ENCODE data around the gene PKMYT1. TPM values are rescaled to one million over a fixed set of nuclear protein-coding genes. Genes with fewer than 3 reads are reported as not detected.
"Not testable (repeated sequence)": the region's sequence is repeated elsewhere in the genome, so short reads cannot be mapped to it uniquely, and the experiment has no call there.

Gene PKMYT1
- polyA plus RNA-seq, 1 donor (not counting 4 experiments of a cell fraction or from before 2014, with no cell fraction given) = 6.9 TPM

GRCh38 chr16:2946649-2947048, 33.6 kb downstream of the PKMYT1 start:
- dilution Hi-C loops (cut with MboI; ENCODE audit: extremely low pct_ligation_motif_present, low sequenced_read_pairs) = no loop called here
- Histone ChIP-seq H3K4me3 (ENCODE audit: control insufficient read depth in 2 of 3, extremely low read depth in 1 of 3, insufficient read depth in 2 of 3, low read depth in 1 of 3, low read length in 3 of 3) (no peak overlapping the region), H3K36me3 (ENCODE audit: control insufficient read depth in 2 of 2, extremely low read depth in 1 of 2, insufficient read depth in 2 of 2, low read length in 2 of 2) (peaks cover 5 to 14% of the 10 kb centered on the region in 2 experiments), H3K4me1 (ENCODE audit: control insufficient read depth, extremely low read depth, insufficient read depth, low read length) (no peaks in the 10 kb centered on the region), H4K20me1 (ENCODE audit: control insufficient read depth, extremely low read depth, insufficient read depth, low read length) (no peaks in the 10 kb centered on the region), H3K9me1 (ENCODE audit: control insufficient read depth, extremely low read depth, insufficient read depth, low read length) (no peaks in the 10 kb centered on the region), H2AFZ (ENCODE audit: control insufficient read depth, low read length) (no peak overlapping the region), H3K27ac (ENCODE audit: control insufficient read depth, insufficient read depth, low read length) (no peak overlapping the region), H3K9ac (ENCODE audit: control insufficient read depth, extremely low read depth, insufficient read depth, low read length) (no peak overlapping the region), H3K9me3 (ENCODE audit: control insufficient read depth, low read depth, low read length) (no peaks in the 10 kb centered on the region), H3K27me3 (ENCODE audit: control insufficient read depth, extremely low read depth, insufficient read depth, low read length) (no peaks in the 10 kb centered on the region), H3K79me2 (ENCODE audit: control insufficient read depth, insufficient read depth, low read length) (no peaks in the 10 kb centered on the region), H3K4me2 (ENCODE audit: control insufficient read depth, extremely low read depth, insufficient read depth, low read depth, low read length) (no peak overlapping the region)
- DNase-seq (ENCODE audit: low read depth, low spot score) = no peak
- TF ChIP-seq CTCF (optimal IDR thresholded peaks at IDR 0.05 in 1 of 3, IDR thresholded peaks at IDR 0.05 in 1 of 3, conservative IDR thresholded peaks at IDR 0.05 in 1 of 3; ENCODE audit: extremely low read depth in 1 of 3, insufficient read depth in 2 of 3, low read length in 3 of 3) (no peak), EZH2 (IDR thresholded peaks at IDR 0.05; ENCODE audit: low read length) (no peak)
- FAIRE-seq = no peak

- dilution Hi-C loops (cut with MboI; ENCODE audit: extremely low pct_ligation_motif_present, low sequenced_read_pairs); FAIRE-seq; H3K9ac ChIP-seq (ENCODE audit: control insufficient read depth, extremely low read depth, insufficient read depth, low read length): not testable (repeated sequence)
These were observed 36.5 kb downstream of the PKMYT1 start for GRCh38 chr16:2943716-2944115.

GRCh38 chr16:2942045-2942444, 38.2 kb downstream of the PKMYT1 start:
- dilution Hi-C loops (cut with MboI; ENCODE audit: extremely low pct_ligation_motif_present, low sequenced_read_pairs) = no loop called here

More at GRCh38 chr16:2943716-2944115, 36.5 kb downstream of the PKMYT1 start:
- not testable (repeated sequence) for H3K9me1 ChIP-seq (ENCODE audit: control insufficient read depth, extremely low read depth, insufficient read depth, low read length); H3K4me3 ChIP-seq (ENCODE audit: control insufficient read depth in 2 of 3, extremely low read depth in 1 of 3, insufficient read depth in 2 of 3, low read depth in 1 of 3, low read length in 3 of 3); H3K9me3 ChIP-seq (ENCODE audit: control insufficient read depth, low read depth, low read length); H3K27me3 ChIP-seq (ENCODE audit: control insufficient read depth, extremely low read depth, insufficient read depth, low read length); H3K4me1 ChIP-seq (ENCODE audit: control insufficient read depth, extremely low read depth, insufficient read depth, low read length); H4K20me1 ChIP-seq (ENCODE audit: control insufficient read depth, extremely low read depth, insufficient read depth, low read length); H3K4me2 ChIP-seq (ENCODE audit: control insufficient read depth, extremely low read depth, insufficient read depth, low read depth, low read length); H3K79me2 ChIP-seq (ENCODE audit: control insufficient read depth, insufficient read depth, low read length); H3K27ac ChIP-seq (ENCODE audit: control insufficient read depth, insufficient read depth, low read length); H2AFZ ChIP-seq (ENCODE audit: control insufficient read depth, low read length); DNase-seq (ENCODE audit: low read depth, low spot score)
- H3K36me3 ChIP-seq (ENCODE audit: control insufficient read depth in 2 of 2, extremely low read depth in 1 of 2, insufficient read depth in 2 of 2, low read length in 2 of 2) = peaks cover 8 to 18% of the 10 kb centered on the region in 2 experiments

More at GRCh38 chr16:2942045-2942444, 38.2 kb downstream of the PKMYT1 start:
- H3K79me2 ChIP-seq (ENCODE audit: control insufficient read depth, insufficient read depth, low read length) = no peaks in the 10 kb centered on the region
- DNase-seq (ENCODE audit: low read depth, low spot score) (no peak), FAIRE-seq (no peak)
- TF ChIP-seq CTCF (optimal IDR thresholded peaks at IDR 0.05 in 1 of 3, IDR thresholded peaks at IDR 0.05 in 1 of 3, conservative IDR thresholded peaks at IDR 0.05 in 1 of 3; ENCODE audit: extremely low read depth in 1 of 3, insufficient read depth in 2 of 3, low read length in 3 of 3) (no peak), EZH2 (IDR thresholded peaks at IDR 0.05; ENCODE audit: low read length) (no peak)
- no peaks in the 10 kb centered on the region for H3K9me3 ChIP-seq (ENCODE audit: control insufficient read depth, low read depth, low read length)
- no peaks in the 10 kb centered on the region for H4K20me1 ChIP-seq (ENCODE audit: control insufficient read depth, extremely low read depth, insufficient read depth, low read length)
- no peak overlapping the region for H3K4me2 ChIP-seq (ENCODE audit: control insufficient read depth, extremely low read depth, insufficient read depth, low read depth, low read length)
- H3K4me3 ChIP-seq (ENCODE audit: control insufficient read depth in 2 of 3, extremely low read depth in 1 of 3, insufficient read depth in 2 of 3, low read depth in 1 of 3, low read length in 3 of 3) = no peak overlapping the region
- H3K36me3 ChIP-seq (ENCODE audit: control insufficient read depth in 2 of 2, extremely low read depth in 1 of 2, insufficient read depth in 2 of 2, low read length in 2 of 2) = peaks cover 15 to 24% of the 10 kb centered on the region in 2 experiments
- H3K9ac ChIP-seq (ENCODE audit: control insufficient read depth, extremely low read depth, insufficient read depth, low read length) = no peak overlapping the region
- H3K27me3 ChIP-seq (ENCODE audit: control insufficient read depth, extremely low read depth, insufficient read depth, low read length) = no peaks in the 10 kb centered on the region
- no peak overlapping the region for H2AFZ ChIP-seq (ENCODE audit: control insufficient read depth, low read length)
- H3K4me1 ChIP-seq (ENCODE audit: control insufficient read depth, extremely low read depth, insufficient read depth, low read length) = no peaks in the 10 kb centered on the region
- H3K9me1 ChIP-seq (ENCODE audit: control insufficient read depth, extremely low read depth, insufficient read depth, low read length) = no peaks in the 10 kb centered on the region
- H3K27ac ChIP-seq (ENCODE audit: control insufficient read depth, insufficient read depth, low read length) = no peak overlapping the region
